GM21367 (cell line): ENCODE results near the gene PLCG1.

Experiments
- ATAC-seq: cut with Tn5 transposase; IDR thresholded peaks from one replicate; pipeline ENCODE4 v1.9.1; 2021; ENCODE audit not compliant: unreplicated experiment

Gene PLCG1

DNA sequence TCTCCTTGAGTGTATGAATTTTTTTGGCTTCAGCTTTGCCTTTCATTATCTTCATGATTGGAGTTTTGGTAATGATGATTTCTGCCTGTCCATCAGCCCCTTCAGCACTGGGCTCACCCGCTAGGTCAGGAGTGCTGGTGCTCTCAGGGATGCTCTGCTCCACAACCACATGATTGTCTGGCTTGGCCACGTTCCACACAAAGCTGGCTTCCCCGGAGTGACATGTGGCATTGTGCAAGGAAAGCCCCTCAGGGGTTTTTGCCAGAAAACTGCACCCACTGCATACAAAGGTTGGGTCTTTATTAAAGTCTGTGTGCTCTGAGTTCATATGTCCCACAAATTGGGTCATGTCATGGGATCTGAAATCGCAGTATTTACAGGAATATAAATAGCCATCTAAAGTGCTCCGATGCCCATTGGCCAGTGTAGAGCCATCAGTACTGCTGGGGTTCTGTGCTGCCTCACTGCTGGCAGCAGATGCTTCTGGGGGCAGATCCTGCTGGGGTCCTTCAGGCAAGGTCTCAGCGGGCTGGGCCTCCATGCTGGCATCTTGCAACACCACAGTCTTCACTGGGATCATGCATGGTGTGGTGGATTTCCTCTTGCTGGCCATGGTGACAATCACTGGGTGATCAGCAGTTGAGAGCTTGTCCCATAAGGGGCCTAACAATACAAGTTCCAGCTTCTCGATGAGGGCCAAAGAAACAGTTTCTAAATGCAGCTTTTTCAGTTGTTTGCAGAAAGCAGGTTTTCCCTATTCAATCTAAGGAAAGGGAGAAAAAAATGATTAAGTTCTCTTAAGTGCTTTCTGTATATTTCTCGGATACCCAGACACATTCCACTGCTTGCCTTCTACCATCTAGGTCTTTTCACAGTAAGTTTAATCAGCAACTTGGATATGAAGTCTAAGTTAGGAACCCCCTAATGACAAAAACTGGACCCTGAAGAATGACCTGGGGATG, 67.2 kb downstream of the PLCG1 start:
- ATAC-seq: no peak

DNA sequence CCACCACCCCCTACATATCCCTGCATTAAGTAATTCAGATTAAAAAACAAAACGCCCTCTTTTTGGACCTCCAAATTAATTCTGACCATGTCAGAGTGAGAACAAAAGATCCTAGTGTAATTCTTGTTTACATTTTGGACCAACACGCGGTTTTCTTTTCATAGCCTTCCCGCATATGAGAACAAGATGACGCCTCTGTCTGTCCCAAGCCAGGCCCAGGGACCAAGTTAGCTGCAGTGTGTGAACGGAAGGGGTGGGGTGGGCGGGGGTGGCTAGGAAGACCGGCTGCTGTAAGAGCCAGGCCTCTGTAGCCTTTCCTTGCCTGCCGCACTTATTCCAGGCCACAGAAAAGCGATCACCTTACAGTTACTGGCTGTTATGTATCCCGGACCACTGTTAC, 68.0 kb downstream of the PLCG1 start:
- no peak for ATAC-seq

DNA sequence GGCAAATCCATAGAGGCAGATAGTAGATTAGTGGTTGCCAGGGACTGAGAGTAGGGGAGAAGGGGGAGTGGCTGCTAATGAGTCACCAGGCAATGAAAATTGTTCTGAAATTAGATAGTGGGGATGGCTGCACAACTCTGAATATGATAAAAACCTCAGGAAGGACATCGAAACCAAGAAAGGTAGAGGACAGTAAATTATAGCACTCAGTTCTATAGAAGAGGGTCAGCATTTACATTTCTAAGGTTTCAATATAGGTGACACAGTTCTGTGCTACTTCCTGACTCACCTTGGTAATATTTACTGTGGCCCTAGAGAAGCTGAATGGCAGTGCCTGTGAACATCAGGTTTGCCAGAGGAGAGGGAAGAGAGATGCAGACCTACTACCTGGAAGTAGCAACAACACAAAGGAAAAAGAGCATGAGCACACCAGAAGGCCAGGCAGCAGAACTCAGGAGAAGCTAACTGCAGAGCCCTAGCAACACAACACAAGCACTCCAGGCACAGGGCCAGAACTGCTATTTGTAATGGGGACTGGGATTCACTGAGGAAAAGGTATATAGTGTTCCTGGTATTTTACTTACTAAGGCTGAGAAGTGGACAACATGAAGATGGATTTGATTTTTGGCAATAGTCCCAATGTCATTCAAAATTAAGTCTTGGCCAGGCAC, 75.9 kb downstream of the PLCG1 start:
- no peak for ATAC-seq

DNA sequence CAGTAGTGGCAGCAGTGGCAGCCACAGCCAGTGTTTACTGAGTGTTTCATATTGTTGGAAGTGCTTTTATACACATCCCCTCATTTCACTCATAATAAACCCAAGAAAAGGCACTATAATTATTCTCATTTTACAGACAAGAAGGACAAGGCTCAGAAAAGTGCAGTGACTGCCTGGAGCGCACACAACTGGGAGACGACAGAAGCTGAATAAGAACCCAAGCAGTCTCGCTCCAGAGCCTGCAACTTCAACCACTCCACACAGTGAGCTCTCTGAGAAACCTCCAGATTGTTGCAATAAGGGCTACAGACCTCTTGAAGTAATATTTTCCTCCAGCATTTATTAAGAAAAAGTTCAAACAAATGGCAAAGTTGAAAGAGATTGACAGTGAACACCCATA, 76.9 kb downstream of the PLCG1 start:
- ATAC-seq: no peak

DNA sequence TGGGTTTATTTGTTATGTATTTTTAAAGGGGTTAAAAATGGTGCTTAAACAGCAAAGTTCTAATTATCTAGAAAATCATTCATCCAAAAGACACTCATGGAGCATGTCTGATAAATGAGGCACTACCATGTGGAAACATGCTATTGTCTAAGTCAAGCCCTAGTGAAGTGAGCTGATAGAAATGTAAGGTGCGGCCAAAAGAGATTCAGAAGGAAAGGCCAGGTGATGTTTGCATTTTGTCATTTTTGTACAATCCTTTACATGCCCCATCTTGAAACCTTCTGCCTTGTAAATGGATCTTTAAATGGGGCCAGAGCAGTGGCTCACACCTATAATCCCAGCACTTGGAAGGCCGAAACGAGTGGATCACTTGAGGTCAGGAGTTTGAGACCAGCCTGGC, 77.3 kb downstream of the PLCG1 start:
- no peak for ATAC-seq

DNA sequence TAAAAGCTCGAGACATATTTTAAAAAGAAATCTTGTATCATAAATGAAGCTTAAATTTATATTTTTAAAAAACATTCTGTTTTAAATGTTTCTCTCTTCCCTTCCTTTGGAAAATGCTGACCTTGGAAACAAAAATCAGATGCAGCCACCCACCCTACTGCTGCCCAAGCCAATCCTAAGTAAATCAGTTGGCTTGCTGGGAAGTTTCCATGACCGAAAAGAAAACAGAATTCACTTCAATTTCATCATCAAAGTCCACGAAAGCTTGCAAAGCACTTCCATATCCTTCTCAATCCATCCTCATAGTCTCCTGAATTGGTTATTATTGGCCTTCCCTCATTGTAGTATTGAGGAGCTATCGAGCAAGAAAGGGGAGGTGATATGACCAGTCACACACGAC, 80.1 kb downstream of the PLCG1 start:
- ATAC-seq: no peak

DNA sequence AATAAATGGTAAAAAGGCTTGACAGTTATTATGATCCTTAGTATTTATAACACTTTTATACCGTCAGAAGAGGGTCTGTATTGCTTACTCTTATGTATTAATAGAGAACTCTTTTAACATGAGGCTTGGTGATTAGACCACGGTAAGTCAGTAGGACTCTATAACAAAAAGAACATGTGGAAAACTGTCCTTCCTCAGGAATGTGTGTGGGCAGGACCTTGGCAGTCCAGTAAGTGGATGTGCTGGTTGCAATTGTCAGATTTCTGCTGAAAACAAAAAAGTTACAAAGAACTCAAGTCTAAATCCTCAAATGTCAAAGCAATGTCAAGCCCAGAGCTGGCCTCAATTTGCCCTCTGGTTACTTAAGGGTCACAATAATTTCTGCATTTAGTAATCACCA, 81.1 kb downstream of the PLCG1 start:
- no peak for ATAC-seq

DNA sequence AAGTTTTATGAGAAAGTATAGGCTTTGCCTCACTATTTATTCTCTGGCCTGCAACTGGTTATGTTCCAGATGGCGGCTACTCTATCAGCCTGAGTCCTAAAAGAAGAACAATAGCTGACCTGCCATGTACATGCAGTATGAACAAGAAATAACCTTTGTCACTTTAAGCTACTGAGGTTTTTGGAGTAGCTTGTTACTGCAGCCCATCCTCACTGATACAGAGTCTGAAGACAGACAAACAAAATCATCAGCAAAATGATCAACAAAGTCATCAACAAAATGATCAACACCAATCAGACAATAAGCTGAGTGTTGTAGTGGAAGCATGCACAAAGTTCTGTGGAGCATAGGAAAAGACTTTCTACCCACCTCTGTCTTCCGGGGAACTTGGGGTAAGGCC, 82.5 kb downstream of the PLCG1 start:
- no peak for ATAC-seq

DNA sequence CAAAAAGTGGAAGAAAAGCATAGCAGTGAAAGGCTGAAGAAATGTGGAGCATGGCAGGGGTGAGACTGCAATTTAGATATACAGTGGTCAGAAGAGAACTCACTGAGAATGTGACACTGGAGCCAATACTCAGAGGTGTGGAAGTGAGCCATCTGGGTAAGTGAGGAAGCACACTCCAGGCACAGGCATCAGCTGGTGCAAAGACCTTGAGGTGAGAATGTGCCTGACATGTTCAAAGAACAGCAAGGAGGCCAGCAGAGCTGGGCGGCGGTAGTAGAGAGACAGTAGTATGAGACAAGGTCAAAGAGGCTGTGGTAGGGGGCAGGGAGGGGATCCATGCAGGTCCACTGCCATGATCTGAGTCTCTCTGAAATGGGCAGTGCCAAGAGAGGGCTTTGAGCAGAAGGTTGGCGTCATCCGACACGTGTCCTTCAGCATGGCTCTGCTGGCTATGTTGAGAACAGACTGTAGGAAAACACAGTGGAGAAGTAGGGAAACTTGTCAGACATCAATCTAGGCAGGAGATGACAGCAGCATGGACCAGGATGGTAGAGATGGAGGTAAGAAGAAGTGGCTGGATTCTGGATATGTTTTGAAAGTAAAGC, 84.4 kb downstream of the PLCG1 start:
- ATAC-seq: no peak

DNA sequence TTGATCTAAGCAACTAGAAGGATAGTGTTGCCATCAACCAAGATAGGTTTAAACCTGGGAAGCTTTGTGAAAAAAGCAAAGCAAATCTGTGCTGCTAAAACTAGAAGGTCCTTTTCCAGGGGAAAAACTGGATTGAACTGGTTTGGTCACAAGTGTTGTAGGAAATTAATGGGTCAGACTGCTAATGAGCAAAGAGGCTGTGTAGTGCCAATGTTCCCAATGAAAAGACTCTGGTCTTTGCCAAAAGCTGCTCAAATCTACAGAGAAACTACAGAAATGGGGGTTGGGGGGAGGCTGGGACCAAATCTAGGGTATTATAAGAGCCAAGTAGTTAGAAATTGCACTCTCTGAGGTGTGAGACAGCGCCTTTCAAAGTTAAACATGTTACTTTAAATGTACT, 85.0 kb downstream of the PLCG1 start:
- ATAC-seq: no peak

DNA sequence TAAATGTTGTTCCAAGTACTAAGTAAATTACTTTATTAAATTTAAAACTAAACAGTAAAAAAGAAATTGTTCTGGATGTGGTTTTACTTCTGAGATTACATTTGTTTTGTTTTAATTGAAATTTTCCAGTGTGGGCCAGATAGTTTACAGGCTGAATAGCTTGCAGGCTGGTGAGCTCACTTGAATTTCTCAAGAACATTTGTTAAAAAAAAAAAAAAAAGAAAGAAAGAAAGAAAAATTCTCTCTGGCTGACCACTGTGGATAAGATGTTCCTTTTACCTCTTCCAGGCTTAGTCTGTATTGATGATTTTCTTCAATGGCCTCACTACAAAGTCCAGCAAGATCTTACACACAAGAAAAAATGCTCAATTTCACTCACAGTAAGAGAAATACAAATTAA, 85.4 kb downstream of the PLCG1 start:
- ATAC-seq: no peak

DNA sequence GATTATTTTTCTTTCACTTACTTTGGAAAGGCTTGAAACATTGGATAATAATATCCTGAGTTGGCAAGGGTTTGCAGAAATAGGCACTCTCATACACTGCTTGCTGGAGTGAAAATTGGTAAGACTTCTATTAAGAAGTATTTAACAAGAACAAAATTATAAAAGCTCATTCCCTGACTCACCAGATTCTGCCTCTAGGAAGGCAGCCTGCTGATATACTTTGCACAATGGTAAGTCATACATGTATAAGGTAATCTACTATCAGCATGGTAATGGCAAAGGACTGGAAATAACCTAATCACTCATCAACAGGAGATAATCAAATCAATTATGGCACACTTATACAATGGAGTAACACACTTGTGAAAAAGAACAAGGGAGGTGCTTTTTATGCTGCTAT, 85.8 kb downstream of the PLCG1 start:
- no peak for ATAC-seq

DNA sequence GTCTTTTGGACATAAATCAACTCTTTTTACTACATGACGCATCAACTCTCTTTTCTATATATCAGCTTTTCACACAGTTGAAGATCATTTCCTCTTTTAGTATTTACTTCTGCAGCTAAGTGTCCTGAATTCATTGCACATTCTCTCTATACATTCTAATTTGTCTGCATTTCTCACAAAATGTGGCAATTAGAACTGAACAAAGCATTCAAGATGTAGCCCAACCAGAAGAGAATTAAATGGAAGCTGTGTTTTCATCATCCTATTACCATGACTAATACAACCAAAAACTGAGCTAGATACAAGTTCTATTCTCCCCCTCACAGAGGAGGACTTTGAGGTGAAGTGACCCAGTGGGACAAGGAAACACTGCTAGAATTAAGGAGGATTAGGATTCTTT, 86.9 kb downstream of the PLCG1 start:
- ATAC-seq: no peak

DNA sequence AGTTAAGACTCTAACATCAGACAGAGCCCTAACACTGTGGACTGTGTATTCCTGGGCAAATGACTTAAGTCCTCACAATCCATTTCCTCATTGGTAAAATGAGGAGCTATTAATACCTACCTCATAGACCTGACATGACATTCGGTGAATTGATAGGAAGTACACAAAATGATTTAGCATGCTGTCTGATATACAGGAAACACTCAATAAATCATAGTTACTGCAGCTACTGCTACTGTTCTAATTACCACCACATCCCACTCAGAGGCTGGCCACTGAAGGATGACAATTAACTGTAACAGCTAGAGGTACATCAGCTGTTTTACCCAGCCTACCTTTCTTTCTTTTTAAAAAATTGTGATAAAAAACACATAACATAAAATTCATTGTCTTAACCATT, 87.7 kb downstream of the PLCG1 start:
- ATAC-seq: no peak

DNA sequence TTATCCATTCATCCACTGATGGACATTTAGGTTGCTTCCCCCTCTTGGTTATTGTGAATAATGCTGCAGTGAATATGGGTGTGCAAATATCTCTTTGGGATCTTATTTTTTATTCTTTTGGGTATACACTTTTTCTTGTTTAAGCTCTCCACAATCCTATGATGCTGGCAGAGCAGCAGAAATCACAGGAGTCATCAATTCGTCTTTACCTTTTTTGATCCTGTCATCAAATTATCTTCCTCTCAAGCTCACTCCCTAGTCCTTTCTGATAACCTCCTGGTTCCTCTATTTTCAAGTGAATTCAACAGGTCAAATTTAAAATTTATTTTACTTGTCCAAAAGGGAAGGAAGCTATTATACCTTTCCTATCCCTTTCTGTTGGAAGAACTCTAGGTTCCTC, 89.1 kb downstream of the PLCG1 start:
- ATAC-seq: no peak
